ENCODE data around the gene CCSER1.
"Not testable (repeated sequence)": the region's sequence is repeated elsewhere in the genome, so short reads cannot be mapped to it uniquely, and the experiment has no call there.

The CCSER1 gene

GRCh38 chr4:91267543-91267942, 1140.3 kb downstream of the CCSER1 start:
- no peak for DNase-seq (ENCODE audit: low spot score)
- in situ Hi-C loops (cut with MboI; ENCODE audit: low sequenced_read_pairs, unreplicated experiment), result no loop called here
- TF ChIP-seq CTCF (IDR thresholded peaks at IDR 0.05; ENCODE audit: borderline replicate concordance, control extremely low read depth, extremely low read depth, insufficient read depth, missing control alignments), result no peak

- DNase-seq (ENCODE audit: low spot score); in situ Hi-C loops (cut with MboI; ENCODE audit: low sequenced_read_pairs, unreplicated experiment): not testable (repeated sequence)
Measured at GRCh38 chr4:91268481-91268880, 1141.3 kb downstream of the CCSER1 start.

DNA sequence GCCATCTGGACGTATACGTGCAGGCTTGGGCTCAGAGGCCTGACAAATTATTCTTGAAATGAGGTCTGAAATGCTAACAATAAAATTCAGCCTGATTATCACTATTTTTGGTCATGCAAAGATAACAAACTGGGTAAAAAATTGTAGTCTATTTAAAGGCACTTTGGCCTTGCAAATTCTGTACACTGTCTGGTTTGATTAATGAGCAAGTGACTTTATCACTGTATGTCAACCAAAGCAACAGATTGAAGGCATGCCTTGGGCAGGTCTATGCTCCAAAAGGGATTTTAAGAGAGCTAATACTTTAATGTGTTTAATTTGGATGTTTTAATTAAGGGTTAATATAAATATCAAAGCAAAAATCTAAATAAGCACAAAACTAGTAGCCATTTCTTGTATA, 1141.7 kb downstream of the CCSER1 start:
- no peak for TF ChIP-seq CTCF (IDR thresholded peaks at IDR 0.05; ENCODE audit: borderline replicate concordance, control extremely low read depth, extremely low read depth, insufficient read depth, missing control alignments)
- no peak for DNase-seq (ENCODE audit: low spot score)
- in situ Hi-C loops (cut with MboI; ENCODE audit: low sequenced_read_pairs, unreplicated experiment), result no loop called here

DNA sequence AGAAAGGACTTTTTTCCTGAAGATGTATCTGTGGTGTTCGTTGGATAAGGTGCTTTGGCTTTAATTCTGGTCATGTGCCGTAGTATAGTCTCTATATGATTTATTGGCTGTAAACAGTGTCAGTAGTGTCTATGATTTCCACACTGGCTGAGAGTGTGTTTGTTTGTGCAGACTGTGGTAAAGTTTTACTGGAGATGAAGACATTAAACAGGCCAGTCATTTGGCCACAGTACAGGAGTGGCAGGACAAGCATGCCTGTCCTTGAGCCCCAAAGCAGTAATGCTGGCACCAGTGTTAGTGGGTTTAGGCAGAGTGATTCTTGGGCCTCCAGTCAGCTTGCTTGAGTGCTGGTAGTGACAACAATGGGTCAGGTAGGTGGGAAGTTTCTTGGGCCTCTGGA, 1152.7 kb downstream of the CCSER1 start:
- DNase-seq (ENCODE audit: low spot score), result no peak
- in situ Hi-C loops (cut with MboI; ENCODE audit: low sequenced_read_pairs, unreplicated experiment), result no loop called here
- no peak for TF ChIP-seq CTCF (IDR thresholded peaks at IDR 0.05; ENCODE audit: borderline replicate concordance, control extremely low read depth, extremely low read depth, insufficient read depth, missing control alignments)

DNA sequence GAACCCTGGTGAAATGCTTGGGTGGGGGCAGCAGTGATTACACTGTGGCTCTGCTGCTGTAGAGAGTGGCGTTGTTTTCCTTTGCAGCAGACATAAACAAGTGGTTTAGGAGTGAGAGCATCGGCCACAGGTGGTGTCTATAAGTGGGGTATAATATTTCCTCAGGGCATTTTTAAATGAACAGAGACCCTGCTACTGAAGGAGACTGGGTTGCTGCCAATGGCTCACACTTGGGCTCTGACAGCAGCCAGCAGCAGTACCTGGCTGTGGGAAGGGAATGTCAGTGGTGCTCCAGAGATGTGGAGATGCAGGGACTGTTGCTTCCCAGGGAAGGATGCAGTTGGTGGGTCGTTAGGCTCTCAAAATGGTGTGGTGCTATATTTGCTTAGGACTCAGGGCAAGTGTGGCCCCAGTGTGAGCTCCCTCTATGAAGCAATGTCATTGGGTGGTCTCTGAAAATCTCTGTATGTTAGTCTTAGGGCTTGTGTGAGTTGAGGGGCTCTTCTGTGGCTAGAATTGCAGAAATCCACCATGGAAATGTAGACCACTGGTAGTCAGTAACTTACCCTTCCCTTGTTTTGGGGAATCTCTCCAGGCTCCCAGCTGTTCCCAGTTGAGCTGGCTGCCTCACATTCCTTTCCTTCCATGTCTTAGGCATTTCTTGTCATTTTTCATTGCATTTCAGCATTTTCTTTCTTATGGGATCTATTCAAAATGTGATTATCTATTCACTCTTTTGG, 1153.5 kb downstream of the CCSER1 start:
- no peak for TF ChIP-seq CTCF (IDR thresholded peaks at IDR 0.05; ENCODE audit: borderline replicate concordance, control extremely low read depth, extremely low read depth, insufficient read depth, missing control alignments)
- in situ Hi-C loops (cut with MboI; ENCODE audit: low sequenced_read_pairs, unreplicated experiment), result no loop called here
- no peak for DNase-seq (ENCODE audit: low spot score)

DNA sequence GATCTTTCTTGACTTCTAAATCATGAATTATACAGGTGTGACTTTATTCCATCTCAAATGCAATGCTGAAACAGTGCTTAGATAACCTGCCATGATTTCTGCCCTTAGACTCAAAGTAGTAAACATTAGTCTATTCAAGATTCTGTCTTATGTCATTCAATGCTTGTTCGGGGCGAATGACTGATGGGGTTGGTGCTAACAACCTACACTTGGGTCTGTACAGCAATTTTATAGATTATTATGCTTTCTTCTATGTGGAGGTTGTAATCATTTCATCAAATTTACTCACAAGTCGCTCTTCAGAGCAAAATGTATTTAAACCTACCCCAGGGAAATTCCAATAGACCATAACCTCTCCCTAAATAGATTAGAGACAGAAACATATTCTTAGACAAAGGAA, 1155.0 kb downstream of the CCSER1 start:
- no peak for DNase-seq (ENCODE audit: low spot score)
- TF ChIP-seq CTCF (IDR thresholded peaks at IDR 0.05; ENCODE audit: borderline replicate concordance, control extremely low read depth, extremely low read depth, insufficient read depth, missing control alignments), result no peak
- in situ Hi-C loops (cut with MboI; ENCODE audit: low sequenced_read_pairs, unreplicated experiment), result no loop called here

DNA sequence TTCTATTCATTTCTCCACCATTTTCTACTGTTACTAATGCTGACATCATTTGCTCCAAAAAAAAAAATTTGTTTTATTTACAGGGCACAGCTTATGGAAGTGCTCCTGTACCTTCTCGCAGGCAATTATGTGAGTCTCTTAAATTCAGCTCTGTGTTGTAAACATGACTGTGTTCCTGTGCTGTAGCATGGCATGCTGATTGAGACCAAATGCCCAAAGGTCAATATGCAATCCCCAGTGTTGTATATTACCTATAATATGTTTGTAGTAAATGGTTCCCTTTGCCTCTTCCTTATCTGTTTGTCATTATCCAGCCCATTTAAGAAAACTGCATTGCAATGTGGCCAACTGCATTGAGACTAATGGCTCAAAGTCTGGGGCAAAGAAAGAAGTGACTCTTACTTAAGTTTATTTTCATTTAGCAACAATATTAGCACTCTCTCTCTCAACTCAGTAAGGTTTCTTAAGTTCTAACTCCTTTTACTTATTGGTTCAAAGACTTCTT, 1156.6 kb downstream of the CCSER1 start:
- in situ Hi-C loops (cut with MboI; ENCODE audit: low sequenced_read_pairs, unreplicated experiment), result no loop called here

More for the DNA sequence above, 1156.6 kb downstream of the CCSER1 start:
- no peak for TF ChIP-seq CTCF (IDR thresholded peaks at IDR 0.05; ENCODE audit: borderline replicate concordance, control extremely low read depth, extremely low read depth, insufficient read depth, missing control alignments)
- no peak for DNase-seq (ENCODE audit: low spot score)

All from GM13976 (cell line).